Measurements from ENCODE around the gene QPCT.
A peak's percentile ranks its signal among the peaks of the same experiment; 100 is the strongest.

QPCT gene

DNA sequence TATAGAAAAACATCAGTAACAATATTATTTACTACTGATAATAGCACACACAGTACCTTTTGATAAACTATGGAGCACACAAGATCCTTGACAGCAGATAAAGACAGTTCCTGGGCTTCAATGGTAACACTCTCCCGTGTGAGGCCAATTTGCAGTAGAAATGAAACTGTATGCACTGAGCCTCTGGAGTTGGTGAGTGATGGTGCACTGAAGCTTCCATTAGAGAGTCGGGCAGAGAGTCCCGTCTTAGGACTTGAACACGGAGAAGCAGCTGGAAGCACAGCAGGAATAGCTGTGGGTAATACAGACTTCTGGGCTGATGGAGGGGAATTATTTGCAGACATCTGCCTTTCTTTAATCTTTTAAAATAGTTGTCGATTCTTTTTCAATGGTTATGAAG, 28.2 kb upstream of the QPCT start:
- TF ChIP-seq, protein P1, sequence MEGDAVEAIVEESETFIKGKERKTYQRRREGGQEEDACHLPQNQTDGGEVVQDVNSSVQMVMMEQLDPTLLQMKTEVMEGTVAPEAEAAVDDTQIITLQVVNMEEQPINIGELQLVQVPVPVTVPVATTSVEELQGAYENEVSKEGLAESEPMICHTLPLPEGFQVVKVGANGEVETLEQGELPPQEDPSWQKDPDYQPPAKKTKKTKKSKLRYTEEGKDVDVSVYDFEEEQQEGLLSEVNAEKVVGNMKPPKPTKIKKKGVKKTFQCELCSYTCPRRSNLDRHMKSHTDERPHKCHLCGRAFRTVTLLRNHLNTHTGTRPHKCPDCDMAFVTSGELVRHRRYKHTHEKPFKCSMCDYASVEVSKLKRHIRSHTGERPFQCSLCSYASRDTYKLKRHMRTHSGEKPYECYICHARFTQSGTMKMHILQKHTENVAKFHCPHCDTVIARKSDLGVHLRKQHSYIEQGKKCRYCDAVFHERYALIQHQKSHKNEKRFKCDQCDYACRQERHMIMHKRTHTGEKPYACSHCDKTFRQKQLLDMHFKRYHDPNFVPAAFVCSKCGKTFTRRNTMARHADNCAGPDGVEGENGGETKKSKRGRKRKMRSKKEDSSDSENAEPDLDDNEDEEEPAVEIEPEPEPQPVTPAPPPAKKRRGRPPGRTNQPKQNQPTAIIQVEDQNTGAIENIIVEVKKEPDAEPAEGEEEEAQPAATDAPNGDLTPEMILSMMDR (IDR thresholded peaks at IDR 0.05; ENCODE audit: unreplicated experiment in 3 of 3) = no peak
- no peak overlapping the region for H3K4me3 Mint-ChIP-seq
- H3K36me3 Mint-ChIP-seq (ENCODE audit: low read depth) = peaks cover 31% of the 10 kb centered on the region
- H3K27me3 Mint-ChIP-seq (ENCODE audit: low read depth) = no peaks in the 10 kb centered on the region
- H3K27ac Mint-ChIP-seq = no peak overlapping the region
- H3K4me1 Mint-ChIP-seq = peaks cover 33% of the 10 kb centered on the region
- no peaks in the 10 kb centered on the region for H3K9me3 Mint-ChIP-seq

- peak overlapping the region in 1 of 3 experiments; percentile 3 for H3K27ac Mint-ChIP-seq
- H3K9me3 Mint-ChIP-seq = no peaks in the 10 kb centered on the region
- H3K36me3 Mint-ChIP-seq (ENCODE audit: low read depth) = peaks cover 29% of the 10 kb centered on the region
- TF ChIP-seq, protein P1 (IDR thresholded peaks at IDR 0.05; ENCODE audit: unreplicated experiment in 3 of 3) = no peak
- peaks cover 40% of the 10 kb centered on the region for H3K4me1 Mint-ChIP-seq
- H3K4me3 Mint-ChIP-seq = no peak overlapping the region
- H3K27me3 Mint-ChIP-seq (ENCODE audit: low read depth) = no peaks in the 10 kb centered on the region
These were observed 26.7 kb upstream of the QPCT start for GRCh38 chr2:37317746-37318145.

- TF ChIP-seq, protein P1 (IDR thresholded peaks at IDR 0.05; ENCODE audit: unreplicated experiment in 3 of 3) = no peak
- no peak overlapping the region for H3K4me3 Mint-ChIP-seq
These were observed 26.0 kb upstream of the QPCT start for GRCh38 chr2:37318401-37318800.

DNA sequence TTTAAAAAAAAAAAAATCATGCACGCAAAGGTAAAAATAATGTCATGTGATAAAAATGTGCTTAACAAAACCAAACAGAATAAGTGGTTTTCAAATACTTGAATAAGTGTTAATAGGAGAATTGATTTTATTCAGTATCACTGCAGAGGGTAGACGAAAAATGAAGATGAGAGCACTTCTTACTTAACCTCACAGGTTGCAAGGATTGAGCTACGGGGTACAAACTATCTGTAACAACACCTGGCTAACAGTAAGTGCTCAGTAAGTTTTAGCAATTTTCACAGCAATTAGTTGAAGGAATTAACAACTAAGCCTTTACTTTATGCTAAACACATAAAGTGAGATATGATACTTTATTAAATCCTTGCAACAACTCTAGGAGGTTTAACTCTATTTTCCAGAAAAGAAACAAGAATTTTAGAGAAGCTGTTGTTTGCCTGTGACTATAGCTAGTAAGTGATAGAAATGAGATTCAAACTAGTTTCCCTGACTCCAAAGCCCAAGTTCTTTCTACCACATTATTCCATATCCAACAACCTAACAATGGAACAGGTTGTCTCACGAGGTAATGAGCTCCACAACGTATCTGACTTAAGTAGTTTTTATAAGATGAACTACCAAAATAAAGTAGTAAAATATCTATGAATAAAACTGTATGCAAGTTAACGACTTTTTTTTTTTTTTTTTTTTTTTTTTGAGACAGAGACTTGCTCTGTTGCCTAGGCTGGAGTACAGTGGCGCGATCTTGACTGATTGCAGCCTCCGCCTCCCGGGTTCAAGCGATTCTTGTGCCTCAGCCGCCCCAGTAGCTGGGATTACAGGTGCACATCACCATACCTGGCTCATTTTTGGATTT, 24.4 kb upstream of the QPCT start:
- H3K27ac Mint-ChIP-seq = no peak overlapping the region
- H3K4me1 Mint-ChIP-seq = peaks cover 44% of the 10 kb centered on the region
- H3K27me3 Mint-ChIP-seq (ENCODE audit: low read depth) = no peaks in the 10 kb centered on the region
- TF ChIP-seq, protein P1 (IDR thresholded peaks at IDR 0.05; ENCODE audit: unreplicated experiment in 3 of 3) = no peak
- no peak overlapping the region for H3K4me3 Mint-ChIP-seq
- H3K9me3 Mint-ChIP-seq = no peaks in the 10 kb centered on the region
- peaks cover 13% of the 10 kb centered on the region for H3K36me3 Mint-ChIP-seq (ENCODE audit: low read depth)

More at GRCh38 chr2:37318401-37318800, 26.0 kb upstream of the QPCT start:
- H3K4me1 Mint-ChIP-seq = peaks cover 38% of the 10 kb centered on the region
- H3K27me3 Mint-ChIP-seq (ENCODE audit: low read depth) = no peaks in the 10 kb centered on the region
- peak overlapping the region in 2 of 3 experiments; percentile 0 to 3 for H3K27ac Mint-ChIP-seq
- peaks cover 22% of the 10 kb centered on the region for H3K36me3 Mint-ChIP-seq (ENCODE audit: low read depth)
- no peaks in the 10 kb centered on the region for H3K9me3 Mint-ChIP-seq

GRCh38 chr2:37321029-37321682, 23.3 kb upstream of the QPCT start:
- TF ChIP-seq, protein P1 (IDR thresholded peaks at IDR 0.05; ENCODE audit: unreplicated experiment in 3 of 3) = no peak
- peaks cover 3% of the 10 kb centered on the region for H3K27me3 Mint-ChIP-seq (ENCODE audit: low read depth)

More at GRCh38 chr2:37321029-37321682, 23.3 kb upstream of the QPCT start:
- Mint-ChIP-seq H3K27ac (peak overlapping the region in 1 of 3 experiments; percentile 10), H3K4me3 (peak overlapping the region; percentile 41 to 55 (median 54)), H3K4me1 (peaks cover 43% of the 10 kb centered on the region), H3K9me3 (no peaks in the 10 kb centered on the region), H3K36me3 (ENCODE audit: low read depth) (peaks cover 4% of the 10 kb centered on the region)
